LNCAP (cell line): ENCODE results near the gene JMJD7.

Experiments
- TF ChIP-seq, protein P1 (sequence below): fragments of 450-650 bp; IDR thresholded peaks from 2 replicates; pipeline ENCODE4 v1.5.1; 2017; ENCODE audit warnings: mild to moderate bottlenecking

The JMJD7 gene

DNA sequence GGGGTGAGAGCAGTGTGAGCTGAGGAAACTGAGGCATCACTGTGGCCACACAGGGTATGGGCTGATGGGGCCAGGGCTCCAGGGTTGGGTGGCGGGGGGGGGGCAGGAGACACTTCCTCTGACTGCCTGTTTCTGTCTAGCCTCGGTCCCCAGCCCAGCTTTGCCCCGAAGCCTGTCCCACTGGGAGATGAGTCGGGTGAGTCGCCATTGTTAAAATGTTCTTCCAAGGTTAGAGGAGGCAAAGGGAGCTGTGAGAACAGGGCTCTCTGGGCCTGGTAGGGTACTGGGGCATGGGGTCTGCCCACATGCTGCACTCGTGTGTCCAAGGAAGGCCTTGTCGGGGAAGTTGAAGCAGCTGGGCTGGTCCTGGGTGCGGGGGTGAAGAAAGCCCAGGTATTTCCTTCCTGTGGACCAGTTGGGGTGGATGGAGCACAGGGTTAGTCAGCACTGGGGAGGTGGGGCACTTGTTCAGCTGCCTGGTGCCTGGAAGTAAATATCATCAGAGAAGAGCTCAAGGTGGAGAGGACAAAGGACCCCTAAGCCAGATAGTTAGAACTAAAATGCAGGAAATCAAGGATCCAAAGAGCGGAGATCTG lies 8.3 kb upstream of the JMJD7 start:
- TF ChIP-seq, protein P1, sequence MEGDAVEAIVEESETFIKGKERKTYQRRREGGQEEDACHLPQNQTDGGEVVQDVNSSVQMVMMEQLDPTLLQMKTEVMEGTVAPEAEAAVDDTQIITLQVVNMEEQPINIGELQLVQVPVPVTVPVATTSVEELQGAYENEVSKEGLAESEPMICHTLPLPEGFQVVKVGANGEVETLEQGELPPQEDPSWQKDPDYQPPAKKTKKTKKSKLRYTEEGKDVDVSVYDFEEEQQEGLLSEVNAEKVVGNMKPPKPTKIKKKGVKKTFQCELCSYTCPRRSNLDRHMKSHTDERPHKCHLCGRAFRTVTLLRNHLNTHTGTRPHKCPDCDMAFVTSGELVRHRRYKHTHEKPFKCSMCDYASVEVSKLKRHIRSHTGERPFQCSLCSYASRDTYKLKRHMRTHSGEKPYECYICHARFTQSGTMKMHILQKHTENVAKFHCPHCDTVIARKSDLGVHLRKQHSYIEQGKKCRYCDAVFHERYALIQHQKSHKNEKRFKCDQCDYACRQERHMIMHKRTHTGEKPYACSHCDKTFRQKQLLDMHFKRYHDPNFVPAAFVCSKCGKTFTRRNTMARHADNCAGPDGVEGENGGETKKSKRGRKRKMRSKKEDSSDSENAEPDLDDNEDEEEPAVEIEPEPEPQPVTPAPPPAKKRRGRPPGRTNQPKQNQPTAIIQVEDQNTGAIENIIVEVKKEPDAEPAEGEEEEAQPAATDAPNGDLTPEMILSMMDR: no peak

DNA sequence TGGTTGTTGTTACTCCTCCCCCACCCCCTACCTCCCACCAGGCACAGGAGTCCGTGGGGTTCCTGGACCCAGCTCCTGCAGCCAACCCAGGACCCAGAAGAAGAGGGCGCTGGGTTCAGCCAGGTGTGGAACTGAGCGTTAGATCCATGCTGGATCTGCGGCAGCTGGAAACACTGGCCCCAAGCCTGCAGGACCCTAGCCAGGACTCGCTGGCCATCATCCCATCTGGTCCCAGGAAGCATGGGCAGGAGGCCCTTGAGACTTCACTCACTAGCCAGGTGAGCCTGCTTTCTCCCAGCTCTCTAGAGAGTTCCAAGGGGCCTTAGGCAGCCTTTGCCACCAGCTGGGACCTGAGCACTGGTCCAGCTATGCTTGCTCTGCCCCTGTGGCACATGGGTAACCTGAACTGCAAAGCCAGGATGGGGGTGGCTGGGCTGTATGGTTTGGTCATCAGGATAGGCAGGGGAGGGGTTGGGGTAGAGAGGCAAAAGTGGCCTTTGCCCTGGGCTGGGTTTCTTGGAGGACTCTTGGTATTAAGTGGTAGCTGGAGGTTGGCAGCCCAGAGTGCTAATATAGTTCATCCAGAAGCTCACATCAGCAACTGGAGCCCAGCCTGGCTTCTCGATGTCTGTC lies 7.0 kb upstream of the JMJD7 start:
- TF ChIP-seq, protein P1: no peak

DNA sequence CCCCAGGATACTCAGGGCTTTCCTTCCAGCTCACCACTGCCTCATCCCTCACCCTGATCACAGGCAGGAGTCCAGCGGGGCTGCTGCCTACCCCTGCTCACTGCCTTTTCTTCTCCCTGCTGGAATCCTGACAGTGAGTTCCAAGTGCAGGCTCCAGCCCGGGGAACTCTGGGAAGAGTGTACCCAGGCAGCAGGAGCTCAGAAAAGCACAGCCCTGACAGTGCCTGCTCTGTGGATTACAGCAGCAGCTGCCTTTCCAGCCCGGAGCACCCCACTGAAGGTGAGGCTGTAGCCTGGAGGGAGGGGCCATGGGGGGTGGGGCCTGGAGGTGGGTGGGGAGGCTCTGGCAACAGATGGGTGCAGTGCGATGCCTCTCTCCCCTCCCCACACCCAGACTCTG lies 6.1 kb upstream of the JMJD7 start:
- TF ChIP-seq, protein P1: no peak

DNA sequence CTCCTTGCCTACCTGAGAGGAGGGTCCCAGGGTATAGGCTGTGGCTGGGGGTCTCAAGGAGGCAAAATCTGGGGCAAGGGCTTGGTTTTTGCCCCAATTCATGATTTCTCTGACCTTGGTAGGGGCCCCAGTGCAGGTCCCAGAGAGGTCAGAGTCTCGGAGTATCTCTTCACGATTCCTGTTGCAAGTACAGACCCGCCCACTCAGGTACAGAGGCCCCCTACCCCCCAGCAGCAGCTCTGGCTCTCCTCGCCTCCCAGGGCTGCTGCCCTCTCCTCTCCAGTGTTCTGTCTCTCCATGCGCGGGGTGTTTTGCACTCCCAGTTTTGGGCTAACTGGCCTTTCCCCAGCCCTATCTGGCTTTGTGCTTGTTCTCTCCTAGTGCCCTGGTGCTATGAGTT lies 5.4 kb upstream of the JMJD7 start:
- TF ChIP-seq, protein P1: no peak

DNA sequence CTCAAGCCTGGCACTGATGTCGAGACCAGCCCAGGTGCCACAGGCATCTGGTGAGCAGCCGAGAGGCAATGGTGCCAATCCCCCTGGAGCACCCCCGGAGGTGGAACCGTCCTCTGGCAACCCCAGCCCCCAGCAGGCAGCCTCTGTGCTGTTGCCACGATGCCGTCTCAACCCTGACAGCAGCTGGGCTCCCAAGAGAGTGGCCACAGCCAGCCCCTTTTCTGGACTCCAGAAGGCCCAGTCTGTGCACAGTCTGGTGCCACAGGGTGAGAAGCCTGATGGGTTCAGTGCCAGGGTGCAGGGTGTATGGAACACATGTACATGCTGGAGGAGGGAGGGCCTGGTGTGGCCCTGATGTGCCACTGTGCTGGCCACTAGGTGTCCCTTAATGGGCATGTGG lies 4.9 kb upstream of the JMJD7 start:
- TF ChIP-seq, protein P1: no peak

DNA sequence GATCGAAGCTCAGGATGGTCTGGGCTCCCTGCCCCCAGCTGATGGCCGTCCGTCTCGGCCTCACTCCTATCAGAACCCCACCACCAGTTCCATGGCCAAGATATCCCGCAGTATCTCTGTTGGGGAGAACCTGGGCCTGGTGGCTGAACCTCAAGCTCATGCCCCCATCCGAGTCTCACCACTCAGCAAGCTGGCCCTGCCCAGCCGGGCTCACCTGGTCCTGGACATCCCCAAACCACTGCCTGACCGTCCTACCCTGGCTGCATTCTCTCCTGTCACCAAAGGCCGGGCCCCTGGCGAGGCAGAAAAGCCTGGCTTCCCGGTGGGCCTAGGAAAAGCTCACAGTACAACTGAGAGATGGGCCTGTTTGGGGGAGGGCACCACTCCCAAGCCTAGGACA lies 4.4 kb upstream of the JMJD7 start:
- TF ChIP-seq, protein P1: no peak

DNA sequence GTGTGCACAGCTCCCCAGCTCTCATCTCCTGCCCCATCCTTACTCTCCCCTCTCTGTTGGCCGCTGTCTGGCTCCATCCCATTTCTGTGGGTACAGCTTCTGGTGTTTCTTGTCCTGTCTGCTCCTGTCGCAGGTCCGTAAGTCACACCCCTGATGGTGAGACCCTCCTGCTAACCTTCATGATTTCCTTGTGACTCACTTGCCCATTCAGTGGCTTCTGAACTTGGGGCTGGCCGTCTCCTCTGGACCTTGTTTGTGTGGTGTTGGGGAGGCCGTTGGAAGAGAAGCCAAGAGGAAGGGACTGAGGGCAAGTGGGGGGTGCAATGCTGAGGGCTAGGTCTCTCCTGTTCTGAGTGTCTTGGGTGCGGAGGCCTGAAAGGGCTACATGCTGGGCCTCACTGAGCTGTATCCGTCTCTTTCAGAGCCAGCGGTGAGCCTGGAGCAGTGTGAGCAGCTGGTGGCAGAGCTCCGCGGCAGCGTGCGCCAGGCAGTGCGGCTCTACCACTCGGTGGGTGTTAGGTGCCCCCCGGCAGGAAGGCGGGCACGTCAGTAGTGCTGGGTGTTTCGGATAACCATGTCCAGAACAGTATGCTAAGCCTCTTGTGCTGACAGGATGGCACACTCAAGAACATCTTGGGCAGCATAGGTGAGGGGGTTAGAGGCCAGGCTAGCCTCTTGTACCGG lies 3.7 kb upstream of the JMJD7 start:
- TF ChIP-seq, protein P1: no peak
